Hindlimb muscle (tissue), 1 donor: ENCODE measurements around the gene VPS26B. TPM values are rescaled to one million over a fixed set of nuclear protein-coding genes. Genes with fewer than 3 reads are reported as not detected.
"Not testable (repeated sequence)": the region's sequence is repeated elsewhere in the genome, so short reads cannot be mapped to it uniquely, and the experiment has no call there.

Source experiments
- DNase-seq: peaks from one replicate; pipeline ENCODE4 v3.0.0-alpha.2; 2013
- polyA plus RNA-seq: library from polyadenylated mRNA; unstranded; fragments of 120-200 nt; gene quantifications from one replicate; pipeline ENCODE4 v1.2.1, GENCODE V29; 2013; ENCODE audit not compliant: insufficient read length

The VPS26B gene
- polyA plus RNA-seq, 1 donor: 29.0 TPM

- DNase-seq: no peak
Measured at GRCh38 chr11:134283461-134284230, 59.2 kb downstream of the VPS26B start.

- DNase-seq: not testable (repeated sequence)
Measured at GRCh38 chr11:134284349-134284748, 59.9 kb downstream of the VPS26B start.

GRCh38 chr11:134287561-134287960, 63.1 kb downstream of the VPS26B start:
- no peak for DNase-seq

GRCh38 chr11:134288486-134288885, 64.0 kb downstream of the VPS26B start:
- DNase-seq: no peak

- no peak for DNase-seq
Measured at GRCh38 chr11:134289167-134289566, 64.7 kb downstream of the VPS26B start.

GRCh38 chr11:134289789-134290188, 65.3 kb downstream of the VPS26B start:
- no peak for DNase-seq

GRCh38 chr11:134290646-134291045, 66.2 kb downstream of the VPS26B start:
- no peak for DNase-seq

GRCh38 chr11:134291196-134291595, 66.7 kb downstream of the VPS26B start:
- DNase-seq: no peak

- DNase-seq: no peak
Measured at GRCh38 chr11:134292661-134293060, 68.2 kb downstream of the VPS26B start.

- no peak for DNase-seq
Measured at GRCh38 chr11:134293119-134294113, 68.9 kb downstream of the VPS26B start.

- no peak for DNase-seq
Measured at GRCh38 chr11:134294664-134295063, 70.2 kb downstream of the VPS26B start.

Other genes with a start within 250 kb of the VPS26B start
- gene JAM3, start 155.6 kb upstream of the VPS26B start, polyA plus RNA-seq: 121 TPM
- gene NCAPD3, start 704 bp upstream of the VPS26B start, polyA plus RNA-seq: 13.9 TPM
- 31.9 TPM for gene THYN1, start 28.7 kb downstream of the VPS26B start, polyA plus RNA-seq
- gene ACAD8, start 28.9 kb downstream of the VPS26B start, polyA plus RNA-seq: 22.1 TPM
- gene GLB1L3, start 51.7 kb downstream of the VPS26B start, polyA plus RNA-seq: 0.10 TPM
- gene GLB1L2, start 107.3 kb downstream of the VPS26B start, polyA plus RNA-seq: 0.28 TPM
- gene B3GAT1, start 187.6 kb downstream of the VPS26B start, polyA plus RNA-seq: 0.10 TPM